Measurements from ENCODE around the gene RCHY1.

GRCh38 chr4:75432683-75433082 is 81.5 kb downstream of the RCHY1 start:
- TF ChIP-seq EZH2 (IDR thresholded peaks at IDR 0.05) (no peak), POLR2AphosphoS5 (IDR thresholded peaks at IDR 0.05; ENCODE audit: borderline replicate concordance, low read depth, low read length) (no peak), FOXP2 (optimal IDR thresholded peaks at IDR 0.05; ENCODE audit: control extremely low read depth, extremely low read length, insufficient read depth) (no peak)

Measured in SK-N-MC (cell line).